Loucy (cell line): ENCODE results near the gene CDH4.

ENCODE experiments used
- CTCF ChIP-seq: fragments of 200-600 bp; sonication (generic); conservative IDR thresholded peaks from 2 replicates; pipeline ENCODE4 v1.5.1; 2014; ENCODE audit warnings: mild to moderate bottlenecking, antibody characterized with exemption, low read length
- EZH2phosphoT487 ChIP-seq: fragments of 200-600 bp; IDR thresholded peaks from 2 replicates; pipeline ENCODE4 v1.6.1; 2018; ENCODE audit warnings: antibody characterized with exemption, mild to moderate bottlenecking, moderate library complexity, borderline replicate concordance

GRCh38 chr20:61968932-61969331, 716.9 kb downstream of the CDH4 start:
- TF ChIP-seq EZH2phosphoT487 = no peak
- TF ChIP-seq CTCF = no peak
